Measurements from ENCODE around the gene UBA7. TPM values are rescaled to one million over a fixed set of nuclear protein-coding genes. Genes with fewer than 3 reads are reported as not detected.

Gene UBA7
- total and polyA plus RNA-seq, 2 of the 8 experiments (the other 6 are each of a cell fraction or from before 2014, with no cell fraction given), result 0.34 to 0.65 TPM

- TF ChIP-seq SP1 (IDR thresholded peaks at IDR 0.05; ENCODE audit: low read depth, low read length), result no peak
- no peak for TF ChIP-seq RXRA (IDR thresholded peaks at IDR 0.05; ENCODE audit: insufficient read depth, low read depth, low read length)
- TF ChIP-seq SRF (IDR thresholded peaks at IDR 0.05; ENCODE audit: low read depth, low read length), result no peak
- TF ChIP-seq JUN (IDR thresholded peaks at IDR 0.05; ENCODE audit: low read depth, low read length), result no peak
- TF ChIP-seq JUND (IDR thresholded peaks at IDR 0.05; ENCODE audit: low read length), result no peak
- no peak for TF ChIP-seq SIX5 (IDR thresholded peaks at IDR 0.05; ENCODE audit: low read depth, low read length)
- TF ChIP-seq BCL11A (IDR thresholded peaks at IDR 0.05; ENCODE audit: low read depth in 2 of 2, low read length in 2 of 2), result no peak
Measured at GRCh38 chr3:49769926-49770325, 43.8 kb downstream of the UBA7 start (continued).
